Prostate gland (tissue), 2 donors: ENCODE data around the gene BMP6. TPM values are rescaled to one million over a fixed set of nuclear protein-coding genes. Genes with fewer than 3 reads are reported as not detected.

Source experiments
- DNase-seq: peaks from one replicate; pipeline ENCODE4 v3.0.0-alpha.2; 2019; ENCODE audit warnings: low spot score
- H3K27ac ChIP-seq, 2 donors: fragments of 200-600 bp; sonication (generic); 2 replicates each; pipeline ENCODE4 v1.5.1; 2017 to 2019
- H3K27me3 ChIP-seq: fragments of 200-600 bp; sonication (generic); replicated peaks from 2 replicates; pipeline ENCODE4 v1.5.1; 2019; ENCODE audit not compliant: insufficient read depth
- H3K36me3 ChIP-seq, 2 donors: fragments of 200-600 bp; sonication (generic); 1 replicate in 1 of 2; 2 replicates in 1 of 2; pipeline versions ENCODE4 v1.5.1 to v1.8.1; 2017 to 2019
- H3K4me1 ChIP-seq: fragments of 200-600 bp; sonication (generic); replicated peaks from 2 replicates; pipeline ENCODE4 v1.5.1; 2019
- H3K4me3 ChIP-seq, 2 donors: fragments of 200-600 bp; sonication (generic); 2 replicates each; pipeline ENCODE4 v1.5.1; 2017 to 2019
- H3K9me3 ChIP-seq: fragments of 200-600 bp; sonication (generic); 2 replicates; pipeline ENCODE4 v1.5.1; 2017
- POLR2A ChIP-seq: fragments of 450-650 bp; IDR thresholded peaks from one replicate; pipeline ENCODE4 v1.6.1; 2016; ENCODE audit warnings: antibody characterized with exemption, mild to moderate bottlenecking
- POLR2AphosphoS5 ChIP-seq: sonication (generic); formaldehyde crosslinking; IDR thresholded peaks from one replicate; pipeline ENCODE4 v1.6.1; 2017; ENCODE audit warnings: antibody characterized with exemption
- WGBS: methylation state at CpG from one replicate; pipeline ENCODE4 v1.1.5; 2018; 5-methylcytosine and 5-hydroxymethylcytosine counted together
- intact Hi-C: fragments of 100-400 bp; cut with DNase I; formaldehyde crosslinking; loops from one replicate; pipeline ENCODE4 v1.14.2; 2022
- total RNA-seq, 2 donors: library from RNA; depleted of rRNA; stranded (reverse); fragments of >200 nt; gene quantifications; one replicate each; pipeline ENCODE4 v1.1.0, GENCODE V29; 2016
- TF ChIP-seq, protein P1 (sequence below), 4 experiments: fragments of 200-600 bp in 2 of 4; fragments of 450-650 bp in 2 of 4; sonication (generic) in 2 of 4; IDR thresholded peaks; 1 replicate in 3 of 4; 2 replicates in 1 of 4; pipeline ENCODE4 v1.5.1; 2016 to 2019; ENCODE audit warnings: antibody characterized with exemption in 4 of 4, mild to moderate bottlenecking in 2 of 4, moderate library complexity in 2 of 4

The BMP6 gene
- total RNA-seq, 2 donors from 2014 or later: 0.36 to 10.2 TPM

DNA sequence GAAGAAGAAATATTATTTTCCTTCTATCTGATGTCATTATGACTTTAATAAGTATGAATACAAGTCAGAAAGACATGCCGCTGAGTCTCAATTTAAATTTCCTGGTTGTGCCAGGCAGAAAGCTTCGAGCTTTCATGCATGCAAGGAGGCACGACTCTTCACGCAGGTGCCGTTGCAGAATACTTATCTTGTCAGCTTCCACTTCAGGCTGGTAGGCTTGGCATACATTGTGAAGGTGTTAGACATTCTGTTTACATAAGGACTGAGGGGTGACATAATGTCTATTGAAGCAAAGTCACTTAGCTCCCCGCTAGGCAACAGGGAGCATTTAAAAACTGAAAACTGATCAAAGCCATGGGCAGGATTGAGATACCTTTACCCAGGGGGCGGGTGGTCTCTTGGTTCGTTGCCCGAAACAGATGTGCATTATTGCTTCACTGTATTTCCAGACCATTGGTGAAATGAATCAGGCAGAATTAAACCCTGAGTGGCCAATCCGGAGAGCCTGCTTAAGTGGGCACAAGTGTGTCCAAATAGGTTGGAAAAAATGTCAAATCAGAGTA, 16.4 kb downstream of the BMP6 start:
- 58% methylated on average over 10 of the region's 10 CpGs for WGBS
- intact Hi-C loops: no loop called here
- peaks cover 3% of the 10 kb centered on the region for H3K27me3 ChIP-seq

DNA sequence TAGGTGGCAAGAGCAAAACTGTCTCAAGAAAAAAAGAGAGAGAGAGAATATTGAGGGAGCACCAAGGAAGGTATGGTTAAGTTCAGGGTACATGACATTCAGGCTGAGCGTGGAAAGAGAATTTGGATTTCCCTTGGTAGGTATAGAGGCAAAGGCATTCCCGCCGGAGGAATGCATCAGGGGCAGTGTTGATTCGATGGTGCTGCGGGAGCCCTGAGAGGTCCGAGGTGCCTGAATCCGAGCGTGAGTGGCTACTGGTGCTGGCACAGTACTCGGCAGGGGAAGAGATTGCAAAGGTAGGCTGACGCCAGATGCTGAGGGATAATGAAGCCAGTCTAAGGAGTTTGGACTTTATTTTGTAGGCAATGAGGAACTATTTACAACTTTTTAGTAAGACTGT, 20.0 kb downstream of the BMP6 start:
- no peak for DNase-seq
- no peak overlapping the region for H3K4me3 ChIP-seq
- TF ChIP-seq POLR2A: no peak
- intact Hi-C loops: no loop called here
- H3K27me3 ChIP-seq: peaks cover 3% of the 10 kb centered on the region
- no peaks in the 10 kb centered on the region for H3K36me3 ChIP-seq
- H3K4me1 ChIP-seq: no peaks in the 10 kb centered on the region
- H3K27ac ChIP-seq: no peak overlapping the region
- no peaks in the 10 kb centered on the region for H3K9me3 ChIP-seq
- WGBS: 89% methylated on average over 10 of the region's 10 CpGs

More for the DNA sequence above, 16.4 kb downstream of the BMP6 start:
- no peak overlapping the region for H3K27ac ChIP-seq
- H3K9me3 ChIP-seq: no peaks in the 10 kb centered on the region
- TF ChIP-seq POLR2A: no peak
- TF ChIP-seq POLR2AphosphoS5: no peak
- no peaks in the 10 kb centered on the region for H3K4me1 ChIP-seq
- no peak overlapping the region for H3K4me3 ChIP-seq
- DNase-seq: no peak
- no peaks in the 10 kb centered on the region for H3K36me3 ChIP-seq

- 86% methylated on average over 10 of the region's 10 CpGs for WGBS
These were observed 21.1 kb downstream of the BMP6 start for GRCh38 chr6:7747016-7747415.

DNA sequence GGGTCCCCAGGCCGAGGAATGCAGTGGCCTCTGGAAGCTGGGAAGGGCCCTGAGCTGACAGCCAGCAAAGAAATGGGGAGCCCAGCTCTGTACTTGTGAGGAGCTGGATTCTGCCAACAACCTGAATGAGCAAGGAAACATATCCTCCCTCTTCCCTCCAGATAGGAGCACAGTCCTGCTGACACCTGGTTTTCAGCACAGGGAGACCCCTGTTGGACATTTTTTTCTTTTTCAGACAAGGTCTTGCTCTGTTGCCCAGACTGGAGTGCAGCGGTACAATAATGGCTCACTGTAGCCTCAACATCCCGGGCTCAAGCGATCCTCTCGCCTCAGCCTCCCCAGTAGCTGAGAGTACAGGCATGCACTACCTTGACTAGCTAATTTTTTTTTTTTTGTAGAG, 21.5 kb downstream of the BMP6 start:
- Histone ChIP-seq H3K4me3 (no peak overlapping the region), H3K27ac (no peak overlapping the region), H3K9me3 (no peaks in the 10 kb centered on the region), H3K36me3 (no peaks in the 10 kb centered on the region), H3K27me3 (peaks cover 3% of the 10 kb centered on the region), H3K4me1 (no peaks in the 10 kb centered on the region)
- TF ChIP-seq POLR2AphosphoS5: no peak
- TF ChIP-seq POLR2A: no peak
- TF ChIP-seq, protein P1, sequence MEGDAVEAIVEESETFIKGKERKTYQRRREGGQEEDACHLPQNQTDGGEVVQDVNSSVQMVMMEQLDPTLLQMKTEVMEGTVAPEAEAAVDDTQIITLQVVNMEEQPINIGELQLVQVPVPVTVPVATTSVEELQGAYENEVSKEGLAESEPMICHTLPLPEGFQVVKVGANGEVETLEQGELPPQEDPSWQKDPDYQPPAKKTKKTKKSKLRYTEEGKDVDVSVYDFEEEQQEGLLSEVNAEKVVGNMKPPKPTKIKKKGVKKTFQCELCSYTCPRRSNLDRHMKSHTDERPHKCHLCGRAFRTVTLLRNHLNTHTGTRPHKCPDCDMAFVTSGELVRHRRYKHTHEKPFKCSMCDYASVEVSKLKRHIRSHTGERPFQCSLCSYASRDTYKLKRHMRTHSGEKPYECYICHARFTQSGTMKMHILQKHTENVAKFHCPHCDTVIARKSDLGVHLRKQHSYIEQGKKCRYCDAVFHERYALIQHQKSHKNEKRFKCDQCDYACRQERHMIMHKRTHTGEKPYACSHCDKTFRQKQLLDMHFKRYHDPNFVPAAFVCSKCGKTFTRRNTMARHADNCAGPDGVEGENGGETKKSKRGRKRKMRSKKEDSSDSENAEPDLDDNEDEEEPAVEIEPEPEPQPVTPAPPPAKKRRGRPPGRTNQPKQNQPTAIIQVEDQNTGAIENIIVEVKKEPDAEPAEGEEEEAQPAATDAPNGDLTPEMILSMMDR (IDR thresholded peaks at IDR 0.05): no peak
- intact Hi-C loops: no loop called here
- DNase-seq: no peak
- WGBS: 96% methylated on average over 5 of the region's 5 CpGs

More at GRCh38 chr6:7747016-7747415, 21.1 kb downstream of the BMP6 start:
- no peaks in the 10 kb centered on the region for H3K4me1 ChIP-seq
- DNase-seq: no peak
- H3K9me3 ChIP-seq: no peaks in the 10 kb centered on the region
- no peak overlapping the region for H3K4me3 ChIP-seq
- H3K27me3 ChIP-seq: peaks cover 3% of the 10 kb centered on the region
- intact Hi-C loops: no loop called here
- H3K27ac ChIP-seq: no peak overlapping the region
- H3K36me3 ChIP-seq: no peaks in the 10 kb centered on the region
- TF ChIP-seq POLR2A (no peak), POLR2AphosphoS5 (no peak)
- TF ChIP-seq, protein P1 (IDR thresholded peaks at IDR 0.05): no peak

DNA sequence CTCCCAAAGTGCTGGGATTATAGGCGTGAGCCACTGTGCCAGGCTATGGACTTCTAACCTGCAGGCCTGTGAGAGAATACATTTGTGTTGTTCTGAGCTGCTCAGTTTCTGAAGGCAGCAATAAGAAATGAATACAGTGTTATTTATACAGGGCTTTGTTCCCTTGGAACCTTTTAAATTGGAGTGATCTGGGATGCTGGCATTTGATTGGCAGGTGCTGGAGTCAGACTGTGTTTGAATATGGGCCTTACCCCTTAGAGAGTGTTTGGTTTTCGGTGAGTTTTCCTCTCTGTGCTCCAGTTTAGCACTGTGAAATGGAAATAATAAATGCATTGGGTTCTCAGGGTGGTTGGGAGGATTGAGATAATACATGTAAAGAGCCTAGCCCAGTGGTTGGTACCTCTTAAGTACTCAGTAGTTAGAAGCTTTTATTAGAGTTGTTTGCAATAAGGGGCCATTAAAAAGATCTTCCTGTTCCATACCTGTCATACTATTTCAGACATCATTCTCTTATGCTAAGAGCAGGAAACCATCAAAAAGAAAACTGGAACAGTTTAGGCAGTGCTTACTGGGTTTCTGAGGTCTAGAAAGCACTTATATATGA, 22.1 kb downstream of the BMP6 start:
- 96% methylated on average over 2 of the region's 2 CpGs for WGBS
- no peak for TF ChIP-seq POLR2A
- TF ChIP-seq POLR2AphosphoS5: no peak
- TF ChIP-seq, protein P1 (IDR thresholded peaks at IDR 0.05): no peak

DNA sequence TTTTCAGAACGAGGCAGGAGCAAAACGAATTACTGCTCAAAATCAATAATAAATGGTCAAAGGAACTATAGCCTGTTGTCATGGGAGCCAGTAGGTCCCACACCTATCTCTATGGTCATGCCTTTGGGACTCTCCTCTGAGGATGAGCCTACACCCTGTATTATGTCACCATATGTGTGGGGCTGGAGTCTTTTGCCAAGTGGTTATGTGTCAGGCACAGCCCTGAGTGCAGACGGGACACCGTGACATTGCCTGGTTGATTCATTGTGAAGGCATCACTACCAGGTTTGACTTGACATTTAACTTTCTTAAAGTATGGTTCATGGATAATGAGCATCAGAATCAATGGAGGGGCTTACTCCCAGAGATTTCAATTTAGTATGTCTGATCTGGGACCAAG, 23.6 kb downstream of the BMP6 start:
- no peak overlapping the region for H3K4me3 ChIP-seq
- DNase-seq: no peak
- H3K27ac ChIP-seq: no peak overlapping the region
- 92% methylated on average over 4 of the region's 4 CpGs for WGBS
- no peaks in the 10 kb centered on the region for H3K27me3 ChIP-seq
- intact Hi-C loops: no loop called here
- no peaks in the 10 kb centered on the region for H3K9me3 ChIP-seq
- TF ChIP-seq, protein P1 (IDR thresholded peaks at IDR 0.05): no peak
- TF ChIP-seq POLR2A (no peak), POLR2AphosphoS5 (no peak)
- no peaks in the 10 kb centered on the region for H3K36me3 ChIP-seq
- H3K4me1 ChIP-seq: no peaks in the 10 kb centered on the region

More for the DNA sequence above, 22.1 kb downstream of the BMP6 start:
- no peaks in the 10 kb centered on the region for H3K9me3 ChIP-seq
- H3K4me3 ChIP-seq: no peak overlapping the region
- no peaks in the 10 kb centered on the region for H3K4me1 ChIP-seq
- intact Hi-C loops: no loop called here
- H3K27me3 ChIP-seq: peaks cover 3% of the 10 kb centered on the region
- DNase-seq: no peak
- H3K27ac ChIP-seq: no peak overlapping the region
- no peaks in the 10 kb centered on the region for H3K36me3 ChIP-seq
